VCaP (cell line): ENCODE measurements around the gene HTR3D.

Experiments
- H3K27ac ChIP-seq: fragments of 450-650 bp; 2 replicates; pipeline ENCODE4 v1.5.1; 2017
- TF ChIP-seq, protein P1 (sequence below): fragments of 450-650 bp; conservative IDR thresholded peaks from 2 replicates; pipeline ENCODE4 v1.5.1; 2017; ENCODE audit warnings: mild to moderate bottlenecking, moderate library complexity

Gene HTR3D, protein sequence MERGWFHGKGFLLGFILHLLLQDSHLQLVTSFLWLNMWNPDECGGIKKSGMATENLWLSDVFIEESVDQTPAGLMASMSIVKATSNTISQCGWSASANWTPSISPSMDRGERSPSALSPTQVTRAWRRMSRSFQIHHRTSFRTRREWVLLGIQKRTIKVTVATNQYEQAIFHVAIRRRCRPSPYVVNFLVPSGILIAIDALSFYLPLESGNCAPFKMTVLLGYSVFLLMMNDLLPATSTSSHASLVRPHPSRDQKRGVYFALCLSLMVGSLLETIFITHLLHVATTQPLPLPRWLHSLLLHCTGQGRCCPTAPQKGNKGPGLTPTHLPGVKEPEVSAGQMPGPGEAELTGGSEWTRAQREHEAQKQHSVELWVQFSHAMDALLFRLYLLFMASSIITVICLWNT

GRCh38 chr3:184031187-184031792 lies at the start of gene HTR3D:
TSS of gene HTR3D (plus strand) at chr3:184031742. CDS start at chr3:184031742, 0 bp downstream.
- TF ChIP-seq, protein P1, sequence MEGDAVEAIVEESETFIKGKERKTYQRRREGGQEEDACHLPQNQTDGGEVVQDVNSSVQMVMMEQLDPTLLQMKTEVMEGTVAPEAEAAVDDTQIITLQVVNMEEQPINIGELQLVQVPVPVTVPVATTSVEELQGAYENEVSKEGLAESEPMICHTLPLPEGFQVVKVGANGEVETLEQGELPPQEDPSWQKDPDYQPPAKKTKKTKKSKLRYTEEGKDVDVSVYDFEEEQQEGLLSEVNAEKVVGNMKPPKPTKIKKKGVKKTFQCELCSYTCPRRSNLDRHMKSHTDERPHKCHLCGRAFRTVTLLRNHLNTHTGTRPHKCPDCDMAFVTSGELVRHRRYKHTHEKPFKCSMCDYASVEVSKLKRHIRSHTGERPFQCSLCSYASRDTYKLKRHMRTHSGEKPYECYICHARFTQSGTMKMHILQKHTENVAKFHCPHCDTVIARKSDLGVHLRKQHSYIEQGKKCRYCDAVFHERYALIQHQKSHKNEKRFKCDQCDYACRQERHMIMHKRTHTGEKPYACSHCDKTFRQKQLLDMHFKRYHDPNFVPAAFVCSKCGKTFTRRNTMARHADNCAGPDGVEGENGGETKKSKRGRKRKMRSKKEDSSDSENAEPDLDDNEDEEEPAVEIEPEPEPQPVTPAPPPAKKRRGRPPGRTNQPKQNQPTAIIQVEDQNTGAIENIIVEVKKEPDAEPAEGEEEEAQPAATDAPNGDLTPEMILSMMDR: no peak
- no peak within 1 kb of the TSS for H3K27ac ChIP-seq

DNA sequence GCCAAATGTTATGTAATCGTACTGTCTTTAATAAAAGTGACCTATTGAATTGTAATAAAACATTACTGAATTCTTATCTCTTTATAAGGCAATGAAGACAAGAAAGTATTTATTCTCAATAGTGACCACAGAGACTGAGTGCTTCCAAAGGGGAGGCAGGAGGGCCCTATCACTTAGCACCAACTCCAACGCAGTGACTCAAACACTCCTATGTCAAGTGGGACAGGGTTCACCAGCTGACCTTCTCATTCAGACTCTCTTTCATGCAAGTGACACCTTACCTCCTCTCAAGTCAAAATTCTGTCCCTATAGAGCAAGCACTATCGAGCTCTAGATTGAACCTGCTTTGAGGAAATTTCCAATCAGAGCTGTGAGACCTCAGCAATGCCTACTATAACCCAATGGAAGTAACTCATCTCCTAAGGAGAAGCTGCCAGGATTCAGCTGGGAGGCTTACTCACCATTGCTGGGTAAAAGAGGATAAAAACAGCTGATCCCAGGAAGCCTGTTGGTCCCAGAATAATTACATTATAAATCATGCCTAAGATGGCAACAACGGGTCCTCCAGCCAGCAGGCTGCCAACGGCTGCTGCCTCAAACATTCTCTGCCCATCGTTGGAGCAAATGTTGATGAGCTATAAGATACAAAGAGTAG lies 49.4 kb upstream of the HTR3D start:
- TF ChIP-seq, protein P1: no peak
- peak overlapping the region; percentile 74 for H3K27ac ChIP-seq

GRCh38 chr3:183984127-183984740 lies 47.3 kb upstream of the HTR3D start:
- H3K27ac ChIP-seq: peak overlapping the region; percentile 74

GRCh38 chr3:183984749-183985729 lies 46.5 kb upstream of the HTR3D start:
- peak overlapping the region; percentile 74 for H3K27ac ChIP-seq
- TF ChIP-seq, protein P1: no peak

More at GRCh38 chr3:183984127-183984740, 47.3 kb upstream of the HTR3D start:
- TF ChIP-seq, protein P1: no peak

- TF ChIP-seq, protein P1: no peak
- peak overlapping the region; percentile 74 for H3K27ac ChIP-seq
These were observed 44.4 kb upstream of the HTR3D start for GRCh38 chr3:183987000-183987600.

DNA sequence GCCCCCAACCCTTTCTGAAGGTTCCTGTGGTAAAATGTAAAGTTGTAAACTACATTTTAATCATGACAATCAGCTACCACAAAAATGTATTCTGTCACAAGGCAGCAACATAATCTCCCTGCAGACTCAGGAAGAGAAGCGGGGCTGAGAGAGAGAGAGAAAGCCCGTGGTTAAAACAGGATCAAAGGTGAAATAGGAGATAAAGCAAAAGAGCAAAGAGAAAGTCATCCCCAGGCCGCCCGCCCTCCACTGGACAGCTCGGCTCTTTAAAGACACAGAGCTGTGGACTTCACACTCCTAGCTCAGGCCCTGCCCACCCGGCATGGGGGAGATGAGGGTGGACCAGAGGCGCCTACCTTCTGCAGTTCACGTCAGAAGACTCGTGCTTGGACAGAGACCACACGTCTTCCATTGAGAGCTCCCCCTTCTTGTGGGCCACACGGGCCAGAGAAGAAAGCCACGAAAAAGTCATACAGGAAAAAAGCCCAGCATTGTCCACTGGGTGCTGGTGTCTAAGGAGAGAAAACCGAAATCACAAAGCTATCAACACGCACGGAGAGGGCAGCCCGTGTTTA lies 43.2 kb upstream of the HTR3D start:
- TF ChIP-seq, protein P1: no peak
- no peak overlapping the region for H3K27ac ChIP-seq
